Neural crest cell (in vitro differentiated cells): ENCODE results near the gene ADGRF1. TPM values are rescaled to one million over a fixed set of nuclear protein-coding genes. Genes with fewer than 3 reads are reported as not detected.
"Not testable (repeated sequence)": the region's sequence is repeated elsewhere in the genome, so short reads cannot be mapped to it uniquely, and the experiment has no call there.

Experiments used
- DNase-seq: peaks from one replicate; pipeline ENCODE4 v3.0.0; 2021; ENCODE audit warnings: low read depth, mixed read lengths, low spot score
- H3K27ac Mint-ChIP-seq: one replicate; pipeline ENCODE4 v1.8.0; 2021; ENCODE audit warnings: mild to moderate bottlenecking, mixed read lengths; ENCODE audit not compliant: unreplicated experiment
- H3K27me3 Mint-ChIP-seq: 2 replicates; pipeline ENCODE4 v1.8.0; 2021; ENCODE audit warnings: low read depth, mild to moderate bottlenecking, mixed read lengths
- H3K36me3 Mint-ChIP-seq: 2 replicates; pipeline ENCODE4 v1.8.0; 2021; ENCODE audit warnings: low read depth, mild to moderate bottlenecking, mixed read lengths
- H3K4me1 Mint-ChIP-seq: 2 replicates; pipeline ENCODE4 v1.8.0; 2021; ENCODE audit warnings: mixed read lengths
- H3K4me3 Mint-ChIP-seq: one replicate; pipeline ENCODE4 v1.8.0; 2021; ENCODE audit warnings: mild to moderate bottlenecking, mixed read lengths
- H3K9me3 Mint-ChIP-seq: 2 replicates; pipeline ENCODE4 v1.8.0; 2021; ENCODE audit warnings: mixed read lengths
- total RNA-seq: library from RNA; stranded (reverse); gene quantifications from 2 replicates; pipeline ENCODE4 v1.2.1, GENCODE V29; 2021
- TF ChIP-seq, protein P1 (sequence below): fragments of 200-600 bp; sonication (generic); conservative IDR thresholded peaks from 2 replicates; pipeline ENCODE4 v1.5.0; 2021; ENCODE audit warnings: antibody characterized with exemption, mild to moderate bottlenecking

Gene ADGRF1
- total RNA-seq, 1 donor from 2014 or later: 0.09 TPM

DNA sequence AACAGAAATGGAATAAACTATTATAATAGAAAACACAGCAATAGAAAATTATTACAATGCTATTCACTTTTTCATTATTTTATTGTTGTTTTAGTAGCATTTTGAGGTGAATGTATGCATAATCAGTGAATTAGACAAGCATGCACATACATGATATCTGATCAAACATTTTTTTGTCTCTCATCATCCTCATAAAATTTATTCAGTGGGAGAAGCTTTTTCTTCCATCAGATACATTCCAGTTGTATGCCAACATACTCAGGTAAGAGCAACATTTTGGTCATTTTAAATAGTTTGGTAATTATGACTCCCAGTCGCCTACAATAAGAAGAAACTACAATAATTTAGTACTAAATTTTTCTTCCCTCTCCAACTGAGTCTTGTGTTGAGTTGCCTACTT, 44.5 kb downstream of the ADGRF1 start:
- Mint-ChIP-seq H3K4me1 (no peaks in the 10 kb centered on the region), H3K36me3 (peaks cover 2% of the 10 kb centered on the region), H3K9me3 (peaks cover 2% of the 10 kb centered on the region), H3K27me3 (no peaks in the 10 kb centered on the region), H3K27ac (no peak overlapping the region), H3K4me3 (no peak overlapping the region)
- TF ChIP-seq, protein P1, sequence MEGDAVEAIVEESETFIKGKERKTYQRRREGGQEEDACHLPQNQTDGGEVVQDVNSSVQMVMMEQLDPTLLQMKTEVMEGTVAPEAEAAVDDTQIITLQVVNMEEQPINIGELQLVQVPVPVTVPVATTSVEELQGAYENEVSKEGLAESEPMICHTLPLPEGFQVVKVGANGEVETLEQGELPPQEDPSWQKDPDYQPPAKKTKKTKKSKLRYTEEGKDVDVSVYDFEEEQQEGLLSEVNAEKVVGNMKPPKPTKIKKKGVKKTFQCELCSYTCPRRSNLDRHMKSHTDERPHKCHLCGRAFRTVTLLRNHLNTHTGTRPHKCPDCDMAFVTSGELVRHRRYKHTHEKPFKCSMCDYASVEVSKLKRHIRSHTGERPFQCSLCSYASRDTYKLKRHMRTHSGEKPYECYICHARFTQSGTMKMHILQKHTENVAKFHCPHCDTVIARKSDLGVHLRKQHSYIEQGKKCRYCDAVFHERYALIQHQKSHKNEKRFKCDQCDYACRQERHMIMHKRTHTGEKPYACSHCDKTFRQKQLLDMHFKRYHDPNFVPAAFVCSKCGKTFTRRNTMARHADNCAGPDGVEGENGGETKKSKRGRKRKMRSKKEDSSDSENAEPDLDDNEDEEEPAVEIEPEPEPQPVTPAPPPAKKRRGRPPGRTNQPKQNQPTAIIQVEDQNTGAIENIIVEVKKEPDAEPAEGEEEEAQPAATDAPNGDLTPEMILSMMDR: no peak
- no peak for DNase-seq

DNA sequence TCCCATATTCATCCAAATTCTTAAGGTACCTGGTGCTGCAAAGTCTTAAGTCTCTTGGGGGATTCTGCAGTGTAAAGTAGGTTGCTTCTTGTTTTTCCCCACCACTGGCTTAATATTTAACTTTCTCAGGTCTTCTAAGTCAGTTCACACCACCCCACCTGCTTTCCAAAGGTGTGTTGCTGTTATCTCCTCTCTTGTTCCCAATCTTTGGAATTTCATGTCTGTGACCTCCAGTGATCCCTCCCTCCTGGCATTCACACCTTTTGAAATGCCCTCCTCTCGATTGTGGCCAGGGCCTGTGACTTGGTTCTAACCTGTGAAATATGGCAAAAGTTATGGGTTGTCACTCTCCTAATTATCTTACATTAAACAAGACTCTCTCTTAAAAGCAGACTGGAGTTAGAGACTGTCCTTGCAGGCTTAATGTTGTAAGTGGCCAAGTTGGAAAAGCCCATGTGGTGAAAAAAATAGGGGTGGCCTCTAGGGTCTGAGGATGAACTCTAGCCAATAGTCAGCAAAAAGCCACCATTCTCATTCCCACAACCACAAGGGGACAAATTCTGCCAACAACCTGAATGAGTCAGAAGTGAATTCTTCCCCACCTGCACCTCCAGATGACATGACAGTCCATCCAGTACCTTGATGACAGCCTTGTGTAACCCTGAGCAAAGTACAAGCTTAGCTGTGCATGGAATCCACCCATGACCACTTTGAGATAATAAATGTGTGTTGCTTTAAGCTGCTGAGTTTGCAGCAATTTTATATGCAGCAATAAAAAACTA, 45.1 kb downstream of the ADGRF1 start:
- TF ChIP-seq, protein P1: no peak
- H3K9me3 Mint-ChIP-seq: peaks cover 2% of the 10 kb centered on the region
- no peak overlapping the region for H3K4me3 Mint-ChIP-seq
- H3K27ac Mint-ChIP-seq: no peak overlapping the region
- H3K4me1 Mint-ChIP-seq: no peaks in the 10 kb centered on the region
- DNase-seq: no peak
- peaks cover 2% of the 10 kb centered on the region for H3K36me3 Mint-ChIP-seq
- H3K27me3 Mint-ChIP-seq: no peaks in the 10 kb centered on the region

DNA sequence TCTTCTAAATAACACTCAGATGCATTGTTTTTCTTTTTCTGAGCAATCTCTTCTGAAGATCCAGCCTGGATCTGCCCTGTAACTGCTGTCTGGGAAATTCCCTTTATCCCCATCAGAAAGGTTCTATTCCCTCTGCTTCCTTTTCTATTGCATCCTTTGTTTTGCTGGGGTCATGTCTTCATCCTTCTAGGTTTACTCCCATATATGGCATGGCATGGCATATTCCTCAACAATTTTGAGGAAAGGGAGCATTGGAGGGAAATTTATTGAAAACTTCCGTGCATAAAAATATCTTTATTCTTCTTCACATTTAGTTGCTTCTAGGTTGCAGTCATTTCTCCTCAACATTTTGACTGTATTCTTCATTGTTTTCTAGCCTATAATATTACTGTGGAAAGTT, 47.2 kb downstream of the ADGRF1 start:
- H3K4me1 Mint-ChIP-seq: no peaks in the 10 kb centered on the region
- no peaks in the 10 kb centered on the region for H3K27me3 Mint-ChIP-seq
- DNase-seq: no peak
- H3K9me3 Mint-ChIP-seq: peaks cover 2% of the 10 kb centered on the region
- TF ChIP-seq, protein P1: no peak
- H3K4me3 Mint-ChIP-seq: no peak overlapping the region
- peaks cover 2% of the 10 kb centered on the region for H3K36me3 Mint-ChIP-seq
- H3K27ac Mint-ChIP-seq: no peak overlapping the region

DNA sequence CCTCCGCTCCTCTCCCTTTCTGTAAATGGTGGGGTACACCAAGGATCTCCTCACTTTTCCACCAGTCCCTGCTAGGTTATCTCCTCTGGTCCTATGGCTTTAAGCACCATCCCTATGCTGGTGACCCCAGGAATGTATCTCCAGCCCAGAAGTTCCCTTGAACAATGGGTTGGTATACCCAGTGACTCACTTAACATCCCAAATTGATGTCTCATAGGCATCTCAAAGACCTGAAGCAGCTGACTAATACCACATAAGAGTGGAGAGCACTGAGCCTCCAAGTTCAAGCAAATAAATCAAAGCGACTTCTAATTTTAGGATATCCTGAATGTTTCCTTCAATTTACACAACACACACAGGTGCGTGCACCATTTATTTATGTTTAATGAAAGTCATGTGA, 48.3 kb downstream of the ADGRF1 start:
- Mint-ChIP-seq H3K27ac (no peak overlapping the region), H3K9me3 (peaks cover 2% of the 10 kb centered on the region), H3K27me3 (no peaks in the 10 kb centered on the region), H3K4me3 (no peak overlapping the region), H3K36me3 (peaks cover 2% of the 10 kb centered on the region), H3K4me1 (no peaks in the 10 kb centered on the region)
- DNase-seq: no peak
- TF ChIP-seq, protein P1: no peak

DNA sequence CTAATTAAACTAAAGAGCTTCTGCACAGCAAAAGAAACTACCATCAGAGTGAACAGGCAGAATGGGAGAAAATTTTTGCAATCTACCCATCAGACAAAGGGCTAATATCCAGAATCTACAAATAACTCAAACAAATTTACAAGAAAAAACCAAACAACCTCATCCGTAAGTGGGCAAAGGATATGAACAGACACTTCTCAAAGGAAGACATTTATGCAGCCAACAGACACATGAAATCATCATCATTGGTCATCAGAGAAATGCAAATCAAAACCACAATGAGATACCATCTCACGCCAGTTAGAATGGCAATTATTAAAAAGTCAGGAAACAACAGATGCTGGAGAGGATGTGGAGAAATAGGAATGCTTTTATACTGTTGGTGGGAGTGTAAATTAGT, 49.7 kb downstream of the ADGRF1 start:
- H3K36me3 Mint-ChIP-seq, H3K9me3 Mint-ChIP-seq, H3K4me3 Mint-ChIP-seq, DNase-seq, H3K4me1 Mint-ChIP-seq, H3K27ac Mint-ChIP-seq, H3K27me3 Mint-ChIP-seq: not testable (repeated sequence)

DNA sequence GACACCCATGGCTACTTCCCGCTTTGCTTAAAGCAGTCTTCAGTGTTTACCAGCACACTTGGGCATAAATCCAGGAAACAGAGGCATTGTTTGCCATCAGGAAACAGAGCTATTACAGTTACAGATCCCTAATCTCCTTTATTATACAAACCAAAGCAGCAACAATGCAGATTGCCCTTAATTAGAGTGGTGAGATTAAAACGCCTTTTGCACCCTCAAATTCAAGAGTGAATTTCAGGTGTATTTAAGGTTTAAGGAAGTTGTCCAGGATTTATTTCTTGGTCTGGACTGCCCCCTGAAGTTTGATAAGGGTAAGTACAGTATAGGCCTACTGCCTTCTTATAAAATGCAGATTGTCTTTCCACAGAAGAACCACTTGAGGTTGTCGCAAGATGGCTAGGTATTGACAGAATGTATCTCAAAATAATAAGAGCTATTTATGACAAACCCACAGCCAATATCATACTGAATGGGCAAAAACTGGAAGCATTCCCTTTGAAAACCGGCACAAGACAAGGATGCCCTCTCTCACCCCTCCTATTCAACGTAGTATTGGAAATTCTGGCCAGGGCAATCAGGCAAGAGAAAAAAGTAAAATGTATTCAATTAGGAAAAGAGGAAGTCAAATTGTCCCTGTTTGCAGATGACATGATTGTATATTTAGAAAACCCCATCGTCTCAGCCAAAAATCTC, 51.2 kb downstream of the ADGRF1 start:
- H3K27ac Mint-ChIP-seq, H3K4me3 Mint-ChIP-seq: not testable (repeated sequence)
- TF ChIP-seq, protein P1: peak; percentile 85

More for the DNA sequence above, 51.2 kb downstream of the ADGRF1 start:
- not testable (repeated sequence) for H3K4me1 Mint-ChIP-seq, H3K9me3 Mint-ChIP-seq, H3K36me3 Mint-ChIP-seq, H3K27me3 Mint-ChIP-seq
- DNase-seq: peak; percentile 5
